Esophagus muscularis mucosa (tissue), 3 donors: Measurements from ENCODE around the gene PIK3C2A.

ENCODE experiments used
- CTCF ChIP-seq, 3 experiments: fragments of 200-600 bp in 2 of 3; fragments of 450-650 bp in 1 of 3; sonication (generic) in 2 of 3; IDR thresholded peaks; one replicate each; pipeline ENCODE4 v1.5.1; 2017 to 2019; ENCODE audit warnings: antibody characterized with exemption in 3 of 3, mild to moderate bottlenecking in 2 of 3, moderate library complexity in 1 of 3
- POLR2AphosphoS5 ChIP-seq, 2 donors: sonication (generic); formaldehyde crosslinking; IDR thresholded peaks; one replicate each; pipeline ENCODE4 v1.6.1; 2017; ENCODE audit warnings: antibody characterized with exemption in 2 of 2

GRCh38 chr11:17218403-17218802, 10.6 kb upstream of the PIK3C2A start:
- no peak for TF ChIP-seq CTCF (IDR thresholded peaks at IDR 0.05)
- no peak for TF ChIP-seq POLR2AphosphoS5 (IDR thresholded peaks at IDR 0.05)
